GM19463 (cell line): Measurements from ENCODE around the gene TRIM47.
A peak's percentile ranks its signal among the peaks of the same experiment; 100 is the strongest.

Experiments
- ATAC-seq: cut with Tn5 transposase; IDR thresholded peaks from one replicate; pipeline ENCODE4 v1.9.1; 2021; ENCODE audit warnings: mild to moderate bottlenecking, moderate library complexity; ENCODE audit not compliant: unreplicated experiment

TRIM47 gene

DNA sequence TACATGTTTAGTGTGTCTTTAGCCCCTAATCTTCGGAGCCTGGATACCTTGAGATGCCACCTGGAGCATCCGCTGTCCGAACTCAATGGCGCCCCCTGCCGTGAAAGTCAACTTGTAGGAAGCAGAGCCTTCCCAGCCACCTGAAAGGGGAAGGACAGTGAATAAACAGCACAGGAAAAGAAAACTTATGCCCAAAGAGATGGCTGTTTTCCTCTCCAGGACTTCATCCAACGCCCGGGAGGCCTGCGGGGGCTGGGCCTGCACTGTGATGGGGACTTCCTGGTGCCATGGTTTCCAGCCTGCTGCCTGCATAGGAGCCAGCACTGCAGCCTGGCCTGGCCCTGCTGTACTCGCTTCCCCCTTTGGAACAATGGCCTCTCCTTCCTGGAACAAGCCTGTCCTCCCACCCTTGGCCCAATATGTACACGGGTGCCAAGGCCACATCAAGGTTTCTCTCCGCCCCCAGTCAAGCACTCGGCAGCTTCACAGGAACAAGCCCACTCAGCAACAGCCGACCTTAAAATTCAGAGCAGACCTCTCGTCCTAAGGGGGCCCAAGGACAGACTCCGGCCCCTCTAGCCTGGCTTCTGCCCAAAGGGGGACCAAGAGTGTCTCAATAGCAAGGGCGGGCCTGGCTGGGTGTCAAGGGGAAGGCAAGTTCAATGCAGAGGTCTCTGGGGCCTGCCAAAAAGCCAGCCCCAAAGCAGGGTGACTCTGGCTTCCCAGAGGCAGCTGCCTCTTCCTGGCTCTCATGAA is 29.7 kb downstream of the TRIM47 start:
- no peak for ATAC-seq

DNA sequence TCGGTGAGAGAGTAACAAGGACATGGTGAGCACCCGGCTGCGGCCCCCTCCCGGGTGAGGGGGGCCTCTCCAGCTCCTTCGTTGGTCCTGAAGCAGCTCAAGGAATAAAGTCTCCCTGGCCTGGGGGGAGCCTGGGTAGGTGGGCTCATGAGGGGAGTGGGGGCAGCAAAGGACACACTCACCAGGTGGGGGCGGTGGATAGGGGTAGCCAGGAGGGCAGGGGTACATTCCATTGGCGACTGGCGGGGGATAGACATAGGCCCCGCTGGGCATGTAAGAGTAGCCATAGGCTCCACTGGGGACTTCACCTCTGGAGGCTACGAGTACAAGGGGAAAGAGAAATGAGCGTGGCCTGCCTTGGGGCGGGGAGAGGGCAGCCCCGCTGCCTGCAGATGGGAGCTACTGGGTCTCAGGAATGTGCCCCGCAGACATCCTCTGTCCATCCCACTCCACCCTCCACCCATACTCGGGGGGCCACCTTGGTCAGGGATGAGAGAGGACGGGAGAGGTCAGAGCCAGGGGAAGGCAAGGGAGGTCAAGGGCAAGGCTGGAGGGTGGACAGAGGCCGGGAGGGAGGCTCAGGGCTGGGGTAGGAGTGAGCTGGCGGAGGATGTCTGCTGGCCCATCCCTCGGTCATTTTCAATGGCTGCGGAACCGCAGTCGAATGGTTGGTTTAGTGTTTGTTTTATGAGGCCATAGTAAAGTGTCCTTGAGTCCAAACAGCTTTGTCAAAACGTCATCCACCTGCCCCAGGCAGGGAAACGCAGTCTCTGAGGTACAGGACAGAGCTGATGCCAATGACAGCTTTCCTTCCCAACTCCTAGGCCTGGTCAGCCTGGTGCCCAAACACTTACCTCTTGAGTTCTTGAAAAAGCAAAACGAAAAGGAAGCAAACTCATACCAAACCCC is 30.5 kb downstream of the TRIM47 start:
- no peak for ATAC-seq

DNA sequence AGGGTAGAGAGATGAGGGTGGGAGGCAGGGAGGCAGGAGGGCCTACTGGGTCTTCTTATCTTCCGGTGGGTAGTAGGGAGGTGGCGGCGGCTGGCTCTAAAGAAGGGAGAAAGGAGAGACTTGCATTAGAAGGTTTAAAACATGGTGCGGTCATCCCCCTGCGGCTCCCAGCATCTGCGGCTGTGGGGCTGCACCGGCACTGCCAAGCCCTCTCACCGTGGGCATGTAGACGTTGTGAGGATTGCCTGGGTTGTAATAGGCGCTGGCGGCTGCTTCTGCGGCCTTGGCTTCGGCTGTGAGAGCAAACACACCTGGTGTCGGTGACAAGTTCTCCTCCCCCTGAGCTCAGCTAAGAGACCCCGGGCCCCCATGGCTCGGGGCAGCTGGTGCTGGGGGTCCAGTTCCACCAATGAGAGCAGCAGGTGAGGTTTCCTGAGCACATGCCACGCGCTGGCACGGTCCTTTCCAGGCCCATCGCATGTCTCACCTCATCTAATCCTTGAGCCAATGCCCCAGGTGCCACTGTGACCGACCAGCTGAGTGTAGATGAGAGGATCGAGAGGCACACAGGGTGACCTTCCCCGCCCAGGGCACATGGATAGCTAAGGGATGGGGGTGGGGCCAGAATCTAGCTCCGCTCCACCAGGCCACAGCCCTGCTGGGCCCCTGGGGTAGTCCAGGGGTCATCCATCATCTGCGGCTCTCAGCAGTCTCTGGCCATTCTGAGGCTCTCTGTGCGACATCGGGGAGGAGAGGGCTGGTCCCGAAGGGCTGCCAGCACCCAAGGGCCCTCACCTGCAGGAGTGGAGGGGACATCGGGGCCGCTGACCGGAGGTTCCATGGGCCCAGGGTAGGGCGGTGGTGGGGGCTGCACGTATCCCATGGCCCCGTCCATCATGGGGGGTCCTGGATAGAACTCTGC is 31.4 kb downstream of the TRIM47 start:
- ATAC-seq, result no peak

DNA sequence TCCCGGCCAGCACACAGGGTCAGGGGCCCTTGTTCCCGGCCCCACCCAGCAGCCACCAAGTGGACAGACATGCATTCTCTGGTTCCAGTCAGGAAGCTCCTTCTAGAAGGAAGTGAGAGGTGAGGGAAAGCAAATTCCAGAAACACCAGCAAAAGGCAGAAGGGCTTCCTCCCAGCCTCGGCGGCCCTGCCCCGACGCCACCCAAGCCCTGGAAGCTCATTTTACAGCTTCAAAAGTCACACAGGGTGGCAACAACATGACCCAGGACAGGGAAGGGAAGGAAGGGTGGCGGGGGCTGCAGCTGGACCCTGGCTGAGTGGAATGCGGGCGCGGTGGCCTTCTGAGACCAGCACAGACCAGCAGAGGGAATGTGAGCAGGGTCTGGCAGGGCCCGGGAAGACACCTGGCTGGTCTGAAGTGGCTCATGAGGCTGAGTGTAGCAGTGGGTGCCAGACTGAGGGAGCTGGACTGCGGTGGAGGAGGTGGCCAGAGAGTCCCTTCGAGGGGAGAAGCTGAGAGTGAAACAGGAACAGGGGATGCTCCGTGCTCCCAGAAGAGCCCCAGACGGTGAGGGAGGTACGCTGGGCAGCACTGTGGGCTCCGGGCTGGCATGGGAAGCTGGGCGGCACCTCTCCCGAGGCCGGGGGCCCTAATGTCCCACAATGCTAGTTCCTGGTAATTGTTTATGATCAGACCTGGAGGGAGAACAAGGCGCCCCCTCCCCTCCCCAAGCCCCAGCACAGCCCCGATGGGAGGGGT is 32.3 kb downstream of the TRIM47 start:
- no peak for ATAC-seq

DNA sequence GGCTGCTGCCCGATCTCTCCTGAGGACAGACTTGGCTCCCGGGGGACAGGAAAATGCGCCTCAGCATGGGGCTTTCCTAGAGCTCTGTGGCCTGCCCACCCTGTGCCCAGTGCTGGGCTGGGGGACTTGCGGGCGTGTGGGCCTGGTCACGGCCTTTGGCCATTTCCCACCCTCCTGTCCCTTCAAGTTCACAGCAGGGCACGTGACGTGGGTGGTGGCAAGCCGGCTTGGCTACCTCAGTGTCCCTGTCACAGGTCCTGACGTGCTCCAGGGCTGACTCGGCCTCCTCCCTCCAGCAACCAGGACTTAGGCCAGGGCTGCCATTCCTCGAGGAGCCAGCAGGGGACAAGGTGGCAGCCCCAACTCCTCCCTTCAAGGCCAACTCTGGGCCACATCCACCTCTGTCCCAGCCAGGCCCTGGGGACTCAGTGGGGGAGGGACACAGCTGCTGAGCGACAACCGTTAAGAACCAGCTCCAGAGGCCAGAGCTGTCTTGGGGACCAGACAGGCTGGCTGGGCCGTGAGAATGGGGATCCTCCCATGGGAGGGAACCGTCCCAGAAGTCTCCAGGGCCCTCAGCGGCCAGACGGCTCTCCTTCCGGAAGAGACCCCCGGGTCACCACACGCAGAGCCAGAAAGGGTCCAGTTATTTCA is 33.2 kb downstream of the TRIM47 start:
- peak; percentile 69 for ATAC-seq

DNA sequence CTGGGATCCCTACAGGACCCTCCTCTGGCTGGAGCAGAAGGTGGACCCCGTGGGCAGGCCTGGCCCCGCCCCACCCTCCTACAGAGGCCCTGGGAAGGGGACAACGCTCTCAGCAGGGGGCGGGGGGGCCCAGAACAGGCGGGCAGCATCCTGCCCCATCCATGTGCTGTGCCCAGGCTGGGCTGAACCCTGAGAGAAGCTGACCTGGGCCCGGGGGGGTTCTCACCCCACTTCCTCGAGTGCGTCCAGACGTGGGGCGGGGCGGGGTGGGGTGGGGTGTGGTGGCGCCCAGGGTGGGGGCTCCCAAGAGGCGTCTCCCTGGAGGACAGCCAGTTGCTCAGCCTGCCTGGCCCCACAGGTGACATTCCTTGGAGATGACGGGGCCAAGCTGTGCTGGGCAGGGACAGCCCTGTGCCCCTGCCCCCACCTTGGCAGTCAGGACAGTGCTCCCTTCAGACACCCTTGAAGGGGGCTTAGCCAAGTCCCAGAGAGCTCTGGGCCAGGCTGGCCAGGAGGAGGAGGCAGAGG is 33.8 kb downstream of the TRIM47 start:
- peak; percentile 6 for ATAC-seq

DNA sequence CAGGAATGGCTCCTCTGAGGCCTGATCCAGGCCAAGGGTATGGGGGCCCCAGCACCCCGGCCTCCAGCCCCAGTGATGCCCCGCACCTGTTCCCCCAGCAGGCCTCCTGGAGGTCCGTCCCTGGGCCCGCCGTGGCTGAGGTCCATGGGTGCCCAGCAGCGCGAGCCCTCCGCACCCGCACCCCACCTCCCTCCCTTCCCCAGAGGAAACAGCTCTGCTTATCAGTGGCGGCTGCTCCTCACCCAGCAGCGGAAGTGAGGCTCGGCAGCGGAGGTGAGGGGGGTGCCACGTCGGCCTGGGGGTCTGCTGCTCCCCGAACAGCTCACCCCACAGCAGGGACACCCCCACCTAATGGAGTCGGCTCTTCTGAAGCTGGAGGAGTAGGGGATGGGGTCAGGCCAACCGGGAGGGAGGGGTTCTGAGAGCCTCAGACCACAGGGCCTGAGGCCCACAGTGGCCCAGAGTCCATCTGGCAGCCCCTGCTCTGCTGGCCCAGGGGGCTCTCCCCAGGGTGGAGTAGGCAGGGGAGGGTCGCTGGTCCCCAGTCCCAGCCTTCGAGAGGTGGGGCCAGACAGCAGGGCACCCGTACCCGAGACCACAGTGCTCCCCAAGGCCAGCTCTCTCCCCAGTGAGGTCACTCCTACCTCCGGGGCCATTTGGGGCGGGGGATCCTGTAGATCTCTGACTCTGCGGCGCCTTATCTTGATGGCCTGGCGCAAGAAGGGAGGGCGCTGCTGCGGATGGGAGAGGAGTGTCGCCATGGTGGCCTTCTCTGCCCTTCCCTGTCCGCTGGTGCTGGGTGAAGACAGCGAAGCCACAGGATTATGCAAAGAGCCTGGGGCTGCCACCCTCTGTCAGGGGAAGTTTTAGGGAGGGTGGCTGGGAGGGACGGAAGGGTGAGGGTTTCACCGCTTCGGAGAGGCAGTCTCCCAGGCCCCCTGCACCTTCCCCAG is 34.5 kb downstream of the TRIM47 start, which contains the start of gene UNC13D:
UNC13D (minus strand) TSS at position 828 of the 953 bp plus-strand sequence; CDS start at position 761, 67 bp downstream.
- ATAC-seq, result no peak

DNA sequence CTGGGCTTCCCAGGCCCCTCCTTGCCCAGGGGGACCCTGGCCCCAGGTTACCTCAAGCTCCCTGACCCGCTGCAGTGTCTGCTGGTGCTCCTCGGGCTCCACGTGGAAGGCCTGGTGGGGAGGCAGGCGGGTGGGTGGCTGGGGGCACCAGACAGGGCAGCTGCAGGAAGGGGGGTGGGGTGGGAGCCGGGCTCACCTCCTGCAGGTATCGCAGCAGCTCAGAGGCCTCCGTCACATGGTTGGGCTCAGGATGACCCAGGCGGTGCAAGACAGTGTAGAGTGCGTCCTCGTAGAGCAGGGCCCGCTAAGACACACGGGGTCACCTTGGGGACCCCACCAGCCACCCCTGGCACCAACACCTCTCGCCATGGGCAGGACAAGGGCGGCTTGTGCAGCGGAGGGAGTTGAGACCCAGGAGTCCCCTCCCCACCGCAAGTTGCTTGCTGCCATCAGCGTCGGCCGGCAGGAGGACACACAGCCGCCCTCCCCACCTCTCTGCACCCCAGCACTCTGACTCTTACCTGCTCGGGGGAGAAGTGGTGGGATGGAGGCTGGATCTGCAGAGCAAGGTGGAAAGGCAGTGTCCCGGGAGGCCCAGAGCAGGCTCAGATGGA is 35.3 kb downstream of the TRIM47 start:
- no peak for ATAC-seq

DNA sequence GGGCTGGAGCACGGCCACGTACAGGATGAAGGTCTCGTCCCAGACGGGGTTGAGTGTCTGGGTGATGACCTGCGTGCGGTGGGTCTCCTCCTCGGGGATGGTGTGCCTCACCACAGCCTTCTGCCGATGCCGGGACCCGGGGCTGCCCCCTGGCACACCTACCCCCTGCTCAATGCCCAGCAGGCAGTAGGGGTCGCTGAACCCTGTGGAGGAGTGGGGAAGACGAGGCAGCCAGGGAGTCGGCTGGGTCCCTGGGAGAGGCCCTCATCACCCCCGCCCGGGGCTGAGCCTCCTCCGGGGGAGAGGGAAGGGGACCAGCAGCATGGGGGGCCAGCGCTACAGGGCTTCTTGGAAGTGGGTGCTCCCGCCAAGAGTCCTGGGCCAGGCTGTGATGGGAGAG is 36.0 kb downstream of the TRIM47 start:
- ATAC-seq, result no peak

DNA sequence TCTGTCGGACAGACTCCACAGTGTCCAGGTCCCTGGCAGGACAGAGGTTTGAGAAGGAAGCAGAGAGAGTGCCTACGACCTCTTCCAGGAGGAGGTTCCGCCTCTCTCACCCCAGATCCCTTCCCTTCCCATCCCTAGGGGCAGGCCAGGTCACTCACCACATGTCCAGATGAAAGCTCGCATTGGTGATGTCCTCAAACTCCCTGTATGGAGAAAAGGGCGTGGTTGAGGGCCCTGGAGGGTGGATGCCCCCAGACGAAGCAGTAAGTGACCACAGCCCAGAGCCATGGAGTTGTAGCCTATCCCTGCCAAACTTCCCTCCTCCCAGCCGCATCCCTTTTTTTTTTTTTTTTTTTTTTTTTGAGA is 37.6 kb downstream of the TRIM47 start:
- ATAC-seq, result no peak

DNA sequence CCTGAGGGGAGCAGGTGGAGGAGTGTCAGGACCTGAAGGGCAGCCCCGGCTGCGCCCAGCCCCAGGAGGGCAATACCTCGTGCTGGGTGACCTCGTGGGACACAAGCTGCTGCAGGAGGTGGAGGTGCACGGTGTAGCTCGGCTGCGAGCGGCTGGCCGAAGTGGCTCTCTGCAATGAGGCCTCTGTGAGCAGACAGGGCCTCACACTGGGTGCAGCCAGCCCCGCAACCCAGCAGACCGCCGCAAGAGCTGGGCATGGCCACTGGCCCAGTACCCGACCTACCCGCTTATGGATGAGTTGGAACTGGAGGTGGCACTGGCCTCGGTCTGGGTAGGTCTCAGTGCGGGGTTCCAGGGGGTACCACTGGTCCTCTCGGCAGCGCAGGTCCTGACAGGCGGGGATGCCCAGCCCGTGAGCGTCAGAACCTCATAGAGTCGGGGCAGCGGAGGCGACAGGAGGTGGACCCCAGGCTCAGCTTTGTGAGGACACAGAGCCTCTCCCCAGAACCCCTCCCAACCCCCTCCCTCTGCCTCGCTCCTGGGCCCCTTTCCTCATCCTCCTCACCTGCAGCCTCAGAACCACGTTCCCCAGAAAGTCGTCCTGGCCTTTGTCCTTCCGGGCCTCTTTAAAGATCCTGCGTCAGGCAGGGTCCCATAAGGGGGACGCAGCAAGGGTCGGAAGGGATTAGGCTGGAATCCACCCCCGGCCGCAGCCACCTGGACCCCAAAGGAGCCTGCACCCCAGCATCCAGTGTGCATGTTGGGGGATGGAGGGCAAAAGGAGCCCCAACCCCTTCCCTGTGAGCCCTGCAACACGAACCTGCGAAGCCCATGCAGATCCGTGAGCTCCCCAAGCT is 38.2 kb downstream of the TRIM47 start:
- no peak for ATAC-seq

DNA sequence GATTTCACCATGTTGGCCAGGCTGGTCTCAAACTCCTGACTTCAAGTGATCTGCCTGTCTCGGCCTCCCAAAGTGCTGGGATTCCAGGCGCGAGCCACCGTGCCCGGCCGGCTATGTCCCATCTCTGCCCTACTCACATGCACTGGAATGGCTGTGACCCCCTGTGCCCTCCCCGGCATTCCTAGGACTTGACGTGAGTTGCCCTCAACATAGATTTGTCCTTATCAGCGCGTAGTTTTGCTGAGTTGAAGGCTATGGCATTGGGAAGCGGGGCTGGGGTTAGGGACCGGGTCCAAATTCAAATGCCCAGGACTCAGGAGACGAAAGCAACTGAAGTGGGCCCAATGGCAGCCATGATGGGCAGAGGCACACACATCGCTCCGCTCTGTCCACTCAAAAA is 40.0 kb downstream of the TRIM47 start:
- no peak for ATAC-seq

DNA sequence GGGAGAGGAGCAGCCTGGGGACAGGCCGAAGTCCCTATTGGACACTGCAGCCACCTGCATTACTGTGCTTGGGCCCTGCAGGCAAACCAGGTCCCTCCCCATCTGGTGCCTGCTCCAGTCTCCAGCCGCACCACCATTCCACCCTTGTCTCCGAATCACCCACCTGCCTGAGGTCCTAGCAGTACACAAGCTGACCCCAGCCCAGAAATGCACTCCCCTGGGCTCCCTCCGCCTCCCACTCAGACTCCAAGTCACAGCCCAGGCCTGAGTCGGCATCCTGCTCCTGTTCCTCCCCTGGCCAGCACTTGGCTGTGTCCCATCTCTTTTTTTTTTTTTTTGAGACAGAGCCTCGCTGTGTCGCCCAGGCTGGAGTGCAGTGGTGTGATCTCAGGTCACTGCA is 40.5 kb downstream of the TRIM47 start:
- ATAC-seq, result no peak

DNA sequence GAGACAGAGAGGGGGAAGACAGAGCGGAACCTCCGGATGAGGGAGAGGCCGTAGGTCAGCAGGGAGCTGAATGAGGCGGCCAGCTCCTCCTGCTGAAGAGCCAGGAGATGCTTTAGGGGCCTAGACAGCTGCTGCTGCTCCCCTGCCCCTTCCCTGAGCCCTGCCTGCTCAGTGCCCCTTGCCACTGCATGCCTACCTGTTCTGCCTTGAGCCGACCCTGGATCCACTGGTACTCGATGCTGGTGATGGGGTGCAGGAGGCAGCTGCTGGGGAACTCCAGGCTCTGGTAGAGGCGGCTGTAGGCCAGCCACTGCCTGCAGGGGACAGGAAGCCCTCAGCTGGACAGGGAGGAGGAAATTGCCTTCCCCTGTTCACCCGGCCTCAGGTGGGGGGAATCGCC is 41.8 kb downstream of the TRIM47 start:
- no peak for ATAC-seq

DNA sequence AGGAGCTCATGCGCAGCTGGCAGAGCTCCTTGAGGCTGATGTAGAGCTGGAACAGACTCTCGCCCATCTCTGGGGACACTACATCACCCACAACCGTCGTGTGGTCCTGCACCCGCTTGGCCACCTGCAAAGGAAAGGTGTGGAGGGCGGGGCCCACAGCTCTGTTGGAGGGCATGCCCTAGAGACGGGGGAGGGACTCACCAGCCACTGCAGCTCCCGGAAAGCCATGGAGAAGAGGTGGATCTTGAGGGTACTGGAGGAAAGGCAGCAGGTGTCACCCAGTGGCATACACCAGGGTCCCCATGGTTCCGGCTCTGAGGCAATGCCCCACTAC is 42.8 kb downstream of the TRIM47 start:
- no peak for ATAC-seq

DNA sequence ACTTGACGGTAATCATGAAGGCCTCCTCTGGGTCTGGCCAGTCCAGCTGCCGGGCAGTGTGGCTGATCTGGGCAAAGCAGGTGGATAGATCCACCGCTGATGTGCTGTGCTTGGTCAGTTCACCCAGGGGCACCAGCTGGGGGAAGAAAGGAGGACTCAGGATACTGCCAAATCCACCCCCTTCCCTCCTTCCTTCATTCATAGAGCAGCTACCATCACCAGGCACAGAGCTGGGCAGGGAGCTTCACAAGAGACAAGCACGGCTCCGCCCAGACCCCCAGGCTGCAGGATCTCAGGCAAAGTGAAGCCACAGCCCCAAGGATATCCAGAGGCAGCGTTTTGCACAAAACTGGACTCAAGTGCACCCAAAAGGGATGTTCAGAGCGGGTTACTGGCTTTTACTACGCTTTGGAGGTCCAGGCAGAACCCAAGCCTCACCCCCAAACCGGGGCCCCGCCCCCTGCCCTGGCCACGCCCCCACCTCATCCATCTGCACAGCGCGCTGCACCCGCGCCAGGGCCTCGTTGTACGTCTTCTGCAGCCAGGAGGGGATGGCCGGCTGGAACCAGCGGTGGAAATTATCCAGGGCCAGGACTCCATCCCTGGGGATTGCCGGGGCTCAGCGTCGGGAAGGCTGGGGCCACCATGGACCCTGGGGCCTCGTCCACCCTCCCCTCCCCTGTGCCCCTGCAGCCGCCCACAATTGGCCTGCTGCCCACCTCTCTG is 43.3 kb downstream of the TRIM47 start:
- no peak for ATAC-seq
